Natural killer cell treated with Interleukin-12 subunit alpha and Interleukin-12 subunit beta and Interleukin-15 and Interleukin-18, amount 100 ng/mL, for 72 hours (primary cell): ENCODE results near the gene CLDND2. TPM values are rescaled to one million over a fixed set of nuclear protein-coding genes. Genes with fewer than 3 reads are reported as not detected.
A peak's percentile ranks its signal among the peaks of the same experiment; 100 is the strongest.

Experiments
- ATAC-seq, 2 donors: fragments of 150-1000 bp; cut with Tn5 transposase in 1 of 2; sonication (Bioruptor Pico), chemical (Tn5 transposase) in 1 of 2; 2 replicates each; pipeline ENCODE4 v1.10.0; 2021
- DNase-seq: peaks from one replicate; pipeline ENCODE4 v3.0.0; 2022; ENCODE audit warnings: low spot score
- H3K27ac Mint-ChIP-seq, 2 donors: 1 replicate in 1 of 2; 2 replicates in 1 of 2; pipeline ENCODE4 v1.8.0; 2022; ENCODE audit warnings: mixed read lengths in 2 of 2, mild to moderate bottlenecking in 1 of 2, moderate library complexity in 1 of 2
- H3K27me3 Mint-ChIP-seq, 2 donors: 1 replicate in 1 of 2; 2 replicates in 1 of 2; pipeline ENCODE4 v1.8.0; 2022; ENCODE audit warnings: mixed read lengths in 2 of 2
- H3K36me3 Mint-ChIP-seq: one replicate; pipeline ENCODE4 v1.8.0; 2022; ENCODE audit warnings: mixed read lengths
- H3K4me1 Mint-ChIP-seq, 2 donors: 1 replicate in 1 of 2; 2 replicates in 1 of 2; pipeline ENCODE4 v1.8.0; 2022; ENCODE audit warnings: low read depth in 2 of 2, mixed read lengths in 2 of 2, mild to moderate bottlenecking in 1 of 2
- H3K4me3 Mint-ChIP-seq: one replicate; pipeline ENCODE4 v1.8.0; 2022; ENCODE audit warnings: mixed read lengths
- H3K9me3 Mint-ChIP-seq: 2 replicates; pipeline ENCODE4 v1.8.0; 2022; ENCODE audit warnings: mixed read lengths
- total RNA-seq, 2 donors: library from RNA; stranded (reverse); gene quantifications; one replicate each; pipeline ENCODE4 v1.2.3, GENCODE V29; 2022

Gene CLDND2
- total RNA-seq, 2 donors from 2014 or later, result 49.6 to 74.3 TPM

DNA sequence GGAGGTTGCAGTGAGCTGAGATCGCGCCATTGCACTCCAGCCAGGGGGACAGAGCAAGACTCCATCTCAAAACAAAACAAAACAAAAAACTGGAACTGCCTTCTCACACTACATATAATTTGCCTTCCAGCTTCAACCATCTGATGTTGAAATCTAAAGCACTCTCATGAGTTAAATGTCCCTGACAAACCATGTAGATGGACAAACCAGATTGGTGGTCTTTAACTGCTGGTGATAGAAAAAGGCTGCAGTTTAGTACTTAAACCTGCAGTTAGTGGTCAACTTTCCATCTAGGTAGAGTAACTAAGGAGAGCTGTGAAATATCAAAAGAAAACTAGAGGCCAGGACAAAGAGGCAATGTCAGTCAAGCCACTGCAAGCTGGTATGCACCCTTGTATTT, 27.4 kb upstream of the CLDND2 start:
- Mint-ChIP-seq H3K36me3 (no peaks in the 10 kb centered on the region), H3K27me3 (no peaks in the 10 kb centered on the region), H3K9me3 (peaks cover 3% of the 10 kb centered on the region), H3K4me1 (peaks cover 62 to 63% of the 10 kb centered on the region in 2 donors), H3K27ac (peak overlapping the region; percentile 99 to 100), H3K4me3 (peak overlapping the region; percentile 97)
- no peak for ATAC-seq
- no peak for DNase-seq

DNA sequence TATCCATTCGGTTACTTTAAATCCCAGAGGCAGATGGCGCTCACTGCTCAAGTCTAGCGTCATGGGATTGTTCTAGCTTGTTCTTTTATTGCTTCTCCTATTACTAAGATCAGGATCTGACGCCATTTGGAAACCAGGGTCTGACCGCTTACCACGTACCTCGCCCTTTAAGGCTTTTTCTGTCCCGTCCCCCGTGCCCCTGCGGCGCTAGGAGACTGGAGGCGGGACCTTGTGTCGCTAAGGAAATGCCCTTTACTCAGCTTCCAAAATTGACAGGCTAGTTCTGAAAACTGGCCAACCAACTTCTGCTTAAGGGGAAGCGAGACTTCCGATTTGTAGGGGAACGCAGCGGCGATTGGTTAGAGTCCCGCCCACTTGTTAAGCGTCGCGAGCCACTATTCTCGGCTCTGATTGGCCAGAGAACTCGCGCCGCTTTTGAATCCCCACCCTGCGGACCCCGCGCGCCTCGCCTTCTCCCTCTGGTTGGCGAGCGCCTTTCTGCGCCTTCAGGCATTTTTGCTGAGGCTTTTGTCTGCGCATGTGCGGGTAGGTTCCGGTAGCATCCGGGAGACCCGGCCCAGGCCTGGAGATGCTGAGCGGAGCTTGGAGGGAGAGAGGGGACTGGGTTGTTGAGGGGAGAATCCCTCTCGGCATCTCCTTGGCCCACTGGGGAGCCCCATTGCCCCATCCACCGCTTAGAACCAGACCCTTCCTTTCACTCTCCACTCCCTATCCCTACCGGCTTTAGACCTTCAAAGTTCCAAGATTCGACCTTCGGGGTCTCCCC, 25.4 kb upstream of the CLDND2 start:
- ATAC-seq (peak; percentile 90), DNase-seq (peak; percentile 97)
- Mint-ChIP-seq H3K4me1 (peaks cover 70 to 73% of the 10 kb centered on the region in 2 donors), H3K36me3 (no peaks in the 10 kb centered on the region), H3K4me3 (peak overlapping the region; percentile 97), H3K27me3 (no peaks in the 10 kb centered on the region), H3K27ac (peak overlapping the region; percentile 99 to 100), H3K9me3 (peaks cover 3% of the 10 kb centered on the region)

DNA sequence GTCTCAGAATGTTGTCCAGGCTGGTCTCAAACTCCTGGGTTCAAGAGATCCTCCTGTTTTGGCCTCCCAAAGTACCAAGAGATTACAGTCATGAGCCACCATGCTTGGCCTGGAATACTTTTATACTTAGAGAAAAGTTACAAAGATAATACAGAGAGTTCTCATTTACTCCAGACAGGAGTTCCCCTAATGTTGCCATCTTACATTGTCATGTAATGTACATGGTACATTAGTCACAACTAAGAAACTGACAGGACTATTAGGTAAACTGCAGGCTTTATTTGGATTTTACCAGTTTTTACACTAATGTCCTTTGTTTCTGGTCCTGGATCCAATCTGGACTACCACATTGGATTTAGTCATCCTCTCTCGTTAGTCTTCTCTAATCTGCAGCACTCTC, 23.9 kb upstream of the CLDND2 start:
- Mint-ChIP-seq H3K36me3 (no peaks in the 10 kb centered on the region), H3K9me3 (peaks cover 3% of the 10 kb centered on the region), H3K27me3 (no peaks in the 10 kb centered on the region), H3K4me3 (peak overlapping the region; percentile 72), H3K27ac (peak overlapping the region; percentile 98 to 100), H3K4me1 (peaks cover 72 to 76% of the 10 kb centered on the region in 2 donors)
- no peak for DNase-seq
- no peak for ATAC-seq

DNA sequence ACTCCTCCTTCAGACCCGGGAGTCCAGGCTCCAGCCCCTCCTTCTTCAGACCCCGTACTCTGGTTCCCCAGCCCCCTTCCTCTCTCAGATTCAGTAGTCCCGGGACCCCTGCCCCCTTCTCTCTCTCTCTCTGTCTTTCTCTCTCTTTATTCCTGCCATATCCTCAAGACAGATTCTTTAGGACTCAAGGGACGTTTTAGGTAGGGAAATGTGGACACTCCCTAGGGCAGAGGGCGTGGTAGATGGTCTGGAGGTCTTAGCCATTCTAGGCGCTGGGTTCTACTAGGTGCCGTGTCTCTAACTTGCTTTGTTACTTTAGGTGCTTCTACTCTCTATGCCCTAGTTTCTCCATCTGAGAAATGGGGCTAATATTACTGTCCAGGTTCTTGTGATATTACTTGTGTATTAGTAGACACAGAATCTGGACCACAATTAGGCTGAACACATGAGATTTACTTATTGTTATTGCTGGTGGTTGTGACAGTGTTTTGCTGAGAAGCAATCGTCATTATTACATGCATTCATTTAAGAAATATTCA, 22.3 kb upstream of the CLDND2 start:
- Mint-ChIP-seq H3K27ac (peak overlapping the region; percentile 98 to 100), H3K9me3 (peaks cover 3% of the 10 kb centered on the region), H3K36me3 (no peaks in the 10 kb centered on the region), H3K27me3 (no peaks in the 10 kb centered on the region), H3K4me3 (peak overlapping the region; percentile 73), H3K4me1 (peaks cover 72 to 77% of the 10 kb centered on the region in 2 donors)
- ATAC-seq (no peak), DNase-seq (no peak)

DNA sequence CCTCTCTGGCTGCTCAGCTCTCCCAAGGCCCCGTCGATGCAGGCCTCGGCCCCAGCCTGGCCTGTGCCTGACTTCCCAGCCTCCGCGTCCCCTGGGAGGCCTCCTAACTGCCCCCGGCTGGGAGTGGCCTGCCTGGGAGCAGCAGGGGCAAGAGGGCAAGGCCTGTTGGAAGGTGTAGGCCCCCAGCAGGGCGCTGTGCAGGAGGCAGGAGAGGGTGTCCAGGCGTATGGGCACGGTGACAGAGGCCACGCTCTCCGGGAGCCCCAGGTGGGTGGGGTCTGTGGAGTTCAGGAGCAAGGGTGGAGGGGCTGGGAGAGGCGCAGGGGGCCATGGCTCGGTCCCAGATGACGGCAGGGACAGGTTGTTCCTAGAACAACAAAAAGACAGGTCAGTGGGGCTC, 20.3 kb upstream of the CLDND2 start:
- Mint-ChIP-seq H3K4me3 (peak overlapping the region; percentile 91), H3K27ac (peak overlapping the region; percentile 98 to 100), H3K36me3 (no peaks in the 10 kb centered on the region), H3K27me3 (no peaks in the 10 kb centered on the region), H3K4me1 (peaks cover 65 to 66% of the 10 kb centered on the region in 2 donors), H3K9me3 (peaks cover 3% of the 10 kb centered on the region)
- ATAC-seq (no peak), DNase-seq (no peak)

DNA sequence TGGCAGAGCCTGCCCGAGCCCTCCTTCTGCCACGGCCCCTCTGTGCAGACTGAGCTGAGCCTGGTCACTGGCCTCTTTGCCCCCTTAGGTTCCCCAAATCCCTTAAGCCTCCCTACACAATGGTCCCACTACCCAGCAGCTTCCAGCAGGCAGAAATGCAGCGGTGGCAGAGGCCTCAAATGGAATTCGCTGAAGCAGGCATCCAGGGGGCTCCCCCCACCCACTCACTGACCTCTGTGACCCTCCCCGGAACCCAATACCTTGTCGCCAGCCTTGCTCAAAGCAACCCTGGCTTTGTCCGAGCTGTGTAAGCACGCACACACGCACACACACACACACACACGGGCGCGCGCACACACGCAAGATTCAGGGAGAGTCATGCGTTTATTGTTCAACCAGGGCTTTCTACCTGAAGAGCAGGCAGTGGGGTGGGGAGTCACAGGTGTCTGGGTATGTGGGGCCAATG, 19.2 kb upstream of the CLDND2 start, which contains the start of gene LIM2:
TSS of gene LIM2 (minus strand) at position 51 of the 466 bp plus-strand sequence. CDS start 531 bp downstream, outside the sequence.
- peaks cover 3% of the 10 kb centered on the region for H3K9me3 Mint-ChIP-seq
- ATAC-seq (peak; percentile 32 to 71), DNase-seq (peak; percentile 68)
- H3K36me3 Mint-ChIP-seq, result no peaks in the 10 kb centered on the region
- peaks cover 58 to 60% of the 10 kb centered on the region in 2 donors for H3K4me1 Mint-ChIP-seq
- peak within 1 kb of the TSS; percentile 91 for H3K4me3 Mint-ChIP-seq
- H3K27me3 Mint-ChIP-seq, result no peaks in the 10 kb centered on the region
- H3K27ac Mint-ChIP-seq, result peak within 1 kb of the TSS; percentile 98 to 100

DNA sequence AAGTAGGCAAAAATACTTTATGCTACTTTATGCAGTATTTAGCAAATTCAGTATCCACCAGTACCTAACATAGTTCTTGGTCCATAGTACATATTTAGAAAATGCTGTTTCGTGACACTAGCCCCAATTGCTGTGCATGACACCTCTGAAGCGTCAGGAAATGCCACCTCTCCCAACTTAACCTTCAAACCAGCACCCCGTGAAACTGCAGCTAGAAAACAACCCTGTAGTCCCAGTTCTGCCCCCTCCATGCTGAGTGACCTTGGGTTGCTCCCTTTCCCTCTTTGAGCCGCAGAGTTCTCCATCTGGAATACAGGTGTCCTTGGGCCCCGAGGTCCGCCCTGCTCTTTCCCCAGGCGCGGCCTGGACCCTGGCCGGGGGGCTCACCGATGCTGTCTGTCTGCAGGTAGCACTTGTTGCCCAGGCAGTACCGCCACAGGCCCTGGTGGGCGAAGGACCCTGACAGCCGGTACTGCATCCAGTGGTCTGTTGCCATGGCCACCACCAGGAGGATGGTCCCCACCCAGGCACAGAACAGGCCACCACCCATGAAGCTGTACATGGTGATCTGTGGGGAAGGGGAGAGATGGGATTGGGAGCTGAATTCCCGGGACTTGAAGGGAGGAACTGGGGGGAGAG, 18.2 kb upstream of the CLDND2 start:
- Mint-ChIP-seq H3K4me1 (peaks cover 54 to 59% of the 10 kb centered on the region in 2 donors), H3K36me3 (no peaks in the 10 kb centered on the region), H3K27ac (peak overlapping the region; percentile 98 to 100), H3K9me3 (peaks cover 3% of the 10 kb centered on the region), H3K27me3 (no peaks in the 10 kb centered on the region), H3K4me3 (peak overlapping the region; percentile 91)
- no peak for DNase-seq
- ATAC-seq, result peak; percentile 63 to 70

DNA sequence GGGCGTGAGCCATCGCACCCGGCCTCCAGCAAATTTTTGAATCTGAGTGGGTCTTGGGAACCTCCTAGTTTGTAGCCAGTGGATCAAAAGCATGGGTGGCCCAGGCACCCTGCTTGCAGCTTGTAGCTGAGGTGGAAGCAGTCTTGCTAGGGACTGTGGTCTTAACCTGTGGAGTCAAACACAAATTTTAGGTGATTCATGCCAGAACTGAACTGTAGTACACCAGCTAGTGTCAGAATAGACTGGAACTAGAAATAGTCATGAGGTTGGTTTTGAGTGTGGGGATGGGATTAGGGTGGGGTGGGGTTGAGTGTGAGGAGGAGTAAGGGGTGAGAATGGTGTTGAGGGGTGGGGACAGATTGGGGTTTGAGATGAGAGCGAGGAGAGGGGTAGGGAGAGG, 13.2 kb upstream of the CLDND2 start:
- Mint-ChIP-seq H3K36me3 (no peaks in the 10 kb centered on the region), H3K9me3 (no peaks in the 10 kb centered on the region), H3K27ac (peak overlapping the region in 1 of 2 donors; percentile 29), H3K4me1 (peaks cover 33 to 40% of the 10 kb centered on the region in 2 donors), H3K4me3 (no peak overlapping the region), H3K27me3 (no peaks in the 10 kb centered on the region)
- ATAC-seq, result no peak
- no peak for DNase-seq

DNA sequence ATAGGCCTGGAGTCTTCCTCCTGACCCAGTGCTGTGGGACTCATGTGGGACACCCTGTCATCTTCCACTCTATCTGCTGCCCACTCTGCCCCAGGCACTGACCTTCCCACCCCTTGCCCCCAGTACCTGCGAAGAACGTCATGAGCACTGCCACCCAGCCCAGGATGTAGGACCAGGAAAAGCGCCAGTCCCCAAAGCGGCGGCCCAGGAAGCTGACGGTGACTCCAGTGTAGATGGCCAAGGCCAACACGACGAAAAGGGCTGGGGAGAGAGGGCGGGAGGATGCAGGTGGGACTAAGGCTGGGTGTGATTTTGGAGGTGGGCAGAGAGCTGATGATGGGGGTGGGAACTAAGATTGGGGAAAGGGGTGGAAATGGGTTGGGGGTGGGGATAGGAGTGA, 11.6 kb upstream of the CLDND2 start:
- no peaks in the 10 kb centered on the region for H3K27me3 Mint-ChIP-seq
- peaks cover 38 to 45% of the 10 kb centered on the region in 2 donors for H3K4me1 Mint-ChIP-seq
- ATAC-seq (no peak), DNase-seq (no peak)
- peak overlapping the region; percentile 55 for H3K4me3 Mint-ChIP-seq
- no peaks in the 10 kb centered on the region for H3K36me3 Mint-ChIP-seq
- H3K27ac Mint-ChIP-seq, result peak overlapping the region; percentile 64 to 69
- no peaks in the 10 kb centered on the region for H3K9me3 Mint-ChIP-seq

DNA sequence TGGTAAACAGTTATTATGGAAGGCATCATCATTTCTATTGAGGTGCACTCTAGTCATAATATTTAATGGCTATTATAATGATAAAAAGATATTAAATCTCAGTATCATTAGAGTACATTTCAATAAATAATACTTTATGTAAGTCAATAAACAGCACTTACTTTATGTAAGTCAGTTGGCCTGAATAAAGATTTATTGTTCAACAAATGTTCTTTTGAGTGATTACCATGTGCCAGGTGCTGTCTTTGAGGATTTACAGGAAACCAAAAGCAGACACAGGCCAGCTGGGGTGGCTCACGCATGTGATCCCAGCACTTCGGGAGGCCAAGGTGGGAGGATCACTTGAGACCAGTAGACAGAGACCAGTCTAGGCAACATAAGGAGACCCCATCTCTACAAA, 8.6 kb upstream of the CLDND2 start:
- no peak overlapping the region for H3K4me3 Mint-ChIP-seq
- no peak overlapping the region for H3K27ac Mint-ChIP-seq

DNA sequence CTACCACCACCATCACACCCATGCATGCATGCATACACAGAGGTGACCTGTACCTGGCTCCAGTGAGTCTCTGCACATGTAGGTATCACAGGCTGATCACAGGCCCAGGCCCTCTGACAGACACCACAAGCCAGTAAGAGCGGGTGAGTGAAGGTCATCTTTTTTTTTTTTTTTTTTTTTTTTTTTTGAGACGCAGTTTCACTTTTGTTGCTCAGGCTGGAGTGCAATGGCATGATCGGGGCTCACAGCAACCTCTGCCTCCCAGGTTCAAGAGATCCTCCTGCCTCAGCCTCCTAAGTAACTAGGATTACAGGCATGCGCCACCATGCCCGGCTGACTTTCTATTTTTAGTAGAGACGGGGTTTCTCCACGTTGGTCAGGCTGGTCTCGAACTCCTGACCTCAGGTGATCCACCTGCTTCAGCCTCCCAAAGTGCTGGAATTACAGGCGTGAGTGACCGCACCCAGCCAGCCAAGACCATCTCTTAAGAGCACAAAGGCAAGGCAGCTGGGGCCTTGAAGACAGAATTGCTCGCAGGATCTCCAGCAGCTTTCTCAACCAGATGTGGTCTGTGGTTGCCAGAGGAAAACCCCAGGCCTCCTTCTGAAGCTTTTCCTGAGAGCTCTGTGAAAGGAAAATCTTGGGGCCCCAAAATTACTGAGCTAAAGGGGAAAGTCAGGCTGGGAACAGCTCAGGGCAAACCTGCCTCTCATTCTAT, 6.9 kb upstream of the CLDND2 start:
- peak; percentile 91 for DNase-seq
- ATAC-seq, result peak; percentile 13 to 43
- H3K27ac Mint-ChIP-seq, result peak overlapping the region; percentile 87 to 93

More for the DNA sequence above, 8.6 kb upstream of the CLDND2 start:
- no peak for ATAC-seq
- Mint-ChIP-seq H3K36me3 (no peaks in the 10 kb centered on the region), H3K27me3 (no peaks in the 10 kb centered on the region), H3K4me1 (peaks cover 62 to 65% of the 10 kb centered on the region in 2 donors), H3K9me3 (no peaks in the 10 kb centered on the region)
- no peak for DNase-seq

DNA sequence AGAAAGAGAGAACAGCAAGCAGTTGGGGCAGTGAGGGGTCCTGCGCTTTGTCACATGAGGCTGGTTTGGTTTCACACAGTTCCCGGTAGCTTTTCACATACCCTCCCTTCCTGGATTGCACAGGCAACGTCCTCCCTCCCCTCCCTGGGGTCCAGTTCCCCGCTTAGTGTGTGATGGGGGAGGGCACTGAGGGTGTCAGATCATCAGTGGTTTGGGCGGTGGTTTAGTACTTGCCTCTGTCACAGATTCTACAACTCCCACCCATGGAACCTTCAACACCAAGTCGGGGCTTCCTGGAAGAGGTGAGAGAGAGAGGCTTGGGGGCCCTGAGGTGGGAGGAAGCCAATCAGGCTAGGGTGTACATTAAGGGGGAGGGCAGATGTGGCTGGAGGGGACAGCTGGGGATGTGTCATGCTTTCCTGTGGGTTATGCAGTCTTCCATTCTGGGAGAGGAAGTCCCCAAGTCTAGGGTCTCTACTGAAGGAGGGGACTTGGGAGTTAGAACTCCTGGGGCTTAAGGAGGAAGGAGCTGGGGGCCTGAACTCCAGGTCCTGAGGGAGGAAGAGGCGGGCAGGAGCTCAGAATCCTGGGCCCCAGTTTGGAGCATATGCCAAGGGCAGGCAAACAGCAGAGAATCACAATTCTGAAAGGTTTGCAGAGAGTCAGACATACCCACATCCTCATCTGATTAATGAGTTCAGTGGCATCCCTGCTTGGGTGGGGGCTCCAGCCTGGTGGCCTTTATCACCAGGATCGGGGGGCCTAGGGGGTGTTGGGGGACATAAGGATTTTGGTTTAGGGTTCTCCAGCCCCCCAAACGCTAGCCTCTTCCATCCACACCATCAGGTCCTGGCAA, 4.1 kb upstream of the CLDND2 start, which contains the start of gene NKG7:
TSS of gene NKG7 (minus strand) at position 6 of the 856 bp plus-strand sequence. CDS start 119 bp downstream, outside the sequence.
- peak; percentile 87 for ATAC-seq
- H3K4me3 Mint-ChIP-seq, result peak within 1 kb of the TSS; percentile 100
- no peaks in the 10 kb centered on the region for H3K9me3 Mint-ChIP-seq
- H3K4me1 Mint-ChIP-seq, result peaks cover 55 to 67% of the 10 kb centered on the region in 2 donors
- peaks cover 17% of the 10 kb centered on the region for H3K36me3 Mint-ChIP-seq
- DNase-seq, result peak; percentile 97
- peak within 1 kb of the TSS; percentile 87 to 93 for H3K27ac Mint-ChIP-seq
- H3K27me3 Mint-ChIP-seq, result no peaks in the 10 kb centered on the region

More for the DNA sequence above, 6.9 kb upstream of the CLDND2 start:
- H3K9me3 Mint-ChIP-seq, result no peaks in the 10 kb centered on the region
- H3K36me3 Mint-ChIP-seq, result peaks cover 8% of the 10 kb centered on the region
- no peaks in the 10 kb centered on the region for H3K27me3 Mint-ChIP-seq
- H3K4me1 Mint-ChIP-seq, result peaks cover 59 to 66% of the 10 kb centered on the region in 2 donors
- peak overlapping the region; percentile 100 for H3K4me3 Mint-ChIP-seq
